Measurements from ENCODE around the gene ZFPM1. TPM values are rescaled to one million over a fixed set of nuclear protein-coding genes. Genes with fewer than 3 reads are reported as not detected.

Gene ZFPM1
- total and polyA plus RNA-seq, 7 experiments from 2014 or later: 0.15 to 28.1 (median 13.5) TPM

DNA sequence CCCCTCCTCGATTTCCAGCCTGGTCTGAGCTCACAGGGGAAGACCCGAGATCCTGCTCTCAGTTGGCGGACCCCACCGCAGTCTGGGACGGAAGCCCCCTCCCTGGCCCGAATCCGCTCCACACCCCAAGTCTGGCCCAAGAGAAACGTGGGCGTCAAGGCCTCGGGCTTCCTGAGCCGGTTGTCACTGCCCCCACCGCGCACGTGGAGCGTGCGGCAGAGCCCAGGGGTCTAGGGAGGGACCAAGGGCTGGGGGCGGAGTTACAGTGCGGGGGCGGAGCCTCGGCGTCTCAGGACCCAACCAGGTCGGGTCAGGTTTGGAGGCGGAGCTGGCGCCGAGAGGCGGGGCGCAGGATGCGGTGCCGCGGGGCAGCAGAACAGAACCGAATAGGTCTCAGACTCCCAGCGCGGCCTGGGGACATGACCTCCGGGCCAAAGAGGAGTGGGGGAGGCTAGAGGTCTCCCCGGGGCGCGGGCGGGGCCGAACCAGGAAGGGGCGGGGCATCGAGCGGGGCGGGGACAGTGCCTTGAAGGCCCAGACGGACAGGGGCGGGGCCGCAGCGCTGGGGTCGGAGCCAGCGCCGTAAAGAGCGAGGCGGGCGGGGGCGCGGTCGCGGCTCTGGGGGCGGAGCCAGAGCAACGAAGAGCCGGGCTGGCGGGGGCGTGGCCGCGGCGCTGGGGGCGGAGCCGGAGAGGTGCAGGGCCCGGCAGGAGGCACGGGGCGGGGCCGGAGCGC is 431 bp upstream of the ZFPM1 start:
- Histone ChIP-seq H3K9me3 (ENCODE audit: control insufficient read depth in 2 of 3, low read length in 3 of 3) (no peaks in the 10 kb centered on the region), H3K27me3 (ENCODE audit: control insufficient read depth in 2 of 2, insufficient read depth in 2 of 2, low read length in 2 of 2) (no peaks in the 10 kb centered on the region), H3K36me3 (ENCODE audit: control insufficient read depth in 2 of 3, insufficient read depth in 3 of 3, low read length in 3 of 3) (no peaks in the 10 kb centered on the region), H3K4me1 (ENCODE audit: control insufficient read depth in 2 of 2, insufficient read depth in 2 of 2, low read length in 2 of 2) (peaks cover 20 to 28% of the 10 kb centered on the region in 2 donors), H3K4me3 (ENCODE audit: low read length) (peak overlapping the region; percentile 61), H3K27ac (ENCODE audit: low read depth, low read length) (peak overlapping the region; percentile 80)
- H3K27ac Mint-ChIP-seq: peak overlapping the region; percentile 67 to 95 (median 87)
- peaks cover 0 to 3% (median 0%) of the 10 kb centered on the region in 11 donors for H3K9me3 Mint-ChIP-seq
- peaks cover 19 to 29% (median 26%) of the 10 kb centered on the region in 7 donors for H3K4me1 Mint-ChIP-seq
- H3K27me3 Mint-ChIP-seq: peaks cover 0 to 9% (median 0%) of the 10 kb centered on the region in 5 donors
- DNase-seq (peak; percentile 95 to 100 (median 98)), ATAC-seq (peak; percentile 90)
- H3K4me3 Mint-ChIP-seq: peak overlapping the region; percentile 81 to 94 (median 84)
- no peaks in the 10 kb centered on the region for H3K36me3 Mint-ChIP-seq
- ChIA-PET CTCF (interaction anchor here (1.0 kb wide), 2 partner anchors 9 to 12 kb away, joined by 3 read pairs; no protein-coding TSS in a partner anchor), POLR2A (interaction anchor here (1.0 to 1.8 kb wide), 3 partner anchors 18 to 501 kb away, joined by 3 to 5 read pairs (median 4); partner anchors contain the start of genes BANP and ZC3H18)
- intact Hi-C loops (cut with micrococcal nuclease): loop anchor here (1.0 to 10.0 kb wide), 20 partner anchors 22 to 1272 kb away; partner anchors contain the start of genes BANP (in 2 of the 2), CTU2 (in 2 of the 2), FBXO31 (in 2 of the 2) and RNF166 (in 2 of the 2)

- intact Hi-C loops (cut with micrococcal nuclease): loop anchor here (1.0 to 10.0 kb wide), 17 partner anchors 24 to 1271 kb away; partner anchors contain the start of genes FBXO31 (in 2 of the 2), SNAI3 (in 2 of the 2), ANKRD11 (in 1 of the 2) and BANP (in 1 of the 2)
- Mint-ChIP-seq H3K4me1 (peaks cover 21 to 35% (median 27%) of the 10 kb centered on the region in 7 donors), H3K27ac (peak overlapping the region in 6 of 9 donors; percentile 82 to 98 (median 88)), H3K4me3 (peak overlapping the region; percentile 88 to 100 (median 94)), H3K27me3 (peaks cover 0 to 5% (median 0%) of the 10 kb centered on the region in 5 donors), H3K9me3 (peaks cover 0 to 3% (median 0%) of the 10 kb centered on the region in 11 donors), H3K36me3 (no peaks in the 10 kb centered on the region)
- POLR2A ChIA-PET: interaction anchor here (0.7 to 1.8 kb wide), 8 partner anchors 9 to 178 kb away, joined by 3 to 5 read pairs (median 4); partner anchors contain the start of gene ZC3H18
- DNase-seq: peak in 2 of 9 donors; percentile 29 to 50
- H3K9me3 ChIP-seq (ENCODE audit: control insufficient read depth in 2 of 3, low read length in 3 of 3): no peaks in the 10 kb centered on the region
- no peak for ATAC-seq
- H3K4me1 ChIP-seq (ENCODE audit: control insufficient read depth in 2 of 2, insufficient read depth in 2 of 2, low read length in 2 of 2): peaks cover 21 to 30% of the 10 kb centered on the region in 2 donors
- H3K4me3 ChIP-seq (ENCODE audit: low read length): peak overlapping the region; percentile 91
- H3K27ac ChIP-seq (ENCODE audit: low read depth, low read length): peak overlapping the region; percentile 66
- no peaks in the 10 kb centered on the region for H3K36me3 ChIP-seq (ENCODE audit: control insufficient read depth in 2 of 3, insufficient read depth in 3 of 3, low read length in 3 of 3)
- no peaks in the 10 kb centered on the region for H3K27me3 ChIP-seq (ENCODE audit: control insufficient read depth in 2 of 2, insufficient read depth in 2 of 2, low read length in 2 of 2)
- CTCF ChIA-PET: no interaction called here
These were observed 787 bp downstream of the ZFPM1 start for GRCh38 chr16:88453611-88454522.

GRCh38 chr16:88454523-88454947 is 1.5 kb downstream of the ZFPM1 start:
- no peaks in the 10 kb centered on the region for H3K36me3 Mint-ChIP-seq
- H3K4me3 Mint-ChIP-seq: peak overlapping the region; percentile 88 to 100 (median 94)
- H3K4me3 ChIP-seq (ENCODE audit: low read length): peak overlapping the region; percentile 91
- peak overlapping the region; percentile 66 for H3K27ac ChIP-seq (ENCODE audit: low read depth, low read length)
- ChIA-PET POLR2A (interaction anchor here (0.6 to 1.8 kb wide), 9 partner anchors 8 to 403 kb away, joined by 3 to 5 read pairs (median 3); partner anchors contain the start of gene ZC3H18), CTCF (no interaction called here)
- peaks cover 0 to 2% (median 0%) of the 10 kb centered on the region in 5 donors for H3K27me3 Mint-ChIP-seq
- DNase-seq (peak in 8 of 9 donors; percentile 37 to 68 (median 56)), ATAC-seq (no peak)
- peak overlapping the region; percentile 54 to 98 (median 87) for H3K27ac Mint-ChIP-seq
- H3K4me1 Mint-ChIP-seq: peaks cover 21 to 42% (median 30%) of the 10 kb centered on the region in 7 donors
- H3K9me3 Mint-ChIP-seq: peaks cover 0 to 3% (median 0%) of the 10 kb centered on the region in 11 donors
- intact Hi-C loops (cut with micrococcal nuclease): loop anchor here (2.0 to 10.0 kb wide), 11 partner anchors 72 to 1270 kb away; partner anchors contain the start of genes FBXO31 (in 2 of the 2), ANKRD11 (in 1 of the 2), BANP (in 1 of the 2) and CDH15 (in 1 of the 2)
- peaks cover 24 to 34% of the 10 kb centered on the region in 2 donors for H3K4me1 ChIP-seq (ENCODE audit: control insufficient read depth in 2 of 2, insufficient read depth in 2 of 2, low read length in 2 of 2)
- H3K27me3 ChIP-seq (ENCODE audit: control insufficient read depth in 2 of 2, insufficient read depth in 2 of 2, low read length in 2 of 2): no peaks in the 10 kb centered on the region
- no peaks in the 10 kb centered on the region for H3K36me3 ChIP-seq (ENCODE audit: control insufficient read depth in 2 of 3, insufficient read depth in 3 of 3, low read length in 3 of 3)
- no peaks in the 10 kb centered on the region for H3K9me3 ChIP-seq (ENCODE audit: control insufficient read depth in 2 of 3, low read length in 3 of 3)

DNA sequence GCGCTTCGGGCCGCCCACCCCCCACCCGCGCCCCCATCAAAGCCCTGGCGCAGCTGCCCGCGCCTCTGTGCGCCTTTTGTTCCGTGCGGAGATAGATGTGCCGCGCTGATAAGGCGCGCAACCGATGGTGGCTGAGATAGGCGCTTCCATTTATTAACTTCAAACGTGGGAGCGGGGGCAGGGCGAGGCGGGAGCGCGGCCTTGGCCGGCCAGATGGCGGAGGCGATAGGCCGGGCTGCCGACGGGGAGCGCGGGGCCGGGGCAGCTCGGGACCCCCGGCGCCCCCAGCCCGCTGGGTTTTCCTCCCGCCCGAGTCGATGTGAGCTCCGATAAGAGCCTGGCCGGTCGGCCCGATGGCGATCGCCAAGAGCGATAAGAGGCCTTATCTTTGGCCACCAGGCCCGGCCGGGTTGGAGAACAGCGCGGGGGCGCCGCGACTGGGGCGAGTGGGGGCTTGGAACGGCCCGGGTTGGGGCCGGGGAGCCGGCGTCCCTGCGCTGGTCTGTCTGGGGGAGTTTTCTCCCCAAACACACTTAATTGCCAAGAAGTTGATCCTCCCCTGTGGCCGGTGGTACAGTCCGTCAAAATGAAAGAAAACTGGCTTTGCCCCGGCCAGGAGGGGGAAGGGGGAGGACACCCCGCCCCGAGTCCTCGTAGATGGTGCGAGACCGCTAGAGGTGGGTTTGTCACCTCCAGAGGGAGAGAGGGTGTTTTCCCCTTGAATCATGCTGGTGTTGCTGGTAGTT is 2.7 kb downstream of the ZFPM1 start:
- H3K36me3 ChIP-seq (ENCODE audit: control insufficient read depth in 2 of 3, insufficient read depth in 3 of 3, low read length in 3 of 3): no peaks in the 10 kb centered on the region
- H3K27ac ChIP-seq (ENCODE audit: low read depth, low read length): peak overlapping the region; percentile 65
- Mint-ChIP-seq H3K27ac (peak overlapping the region in 8 of 9 donors; percentile 20 to 89 (median 78)), H3K27me3 (no peaks in the 10 kb centered on the region), H3K36me3 (no peaks in the 10 kb centered on the region), H3K9me3 (peaks cover 0 to 3% (median 0%) of the 10 kb centered on the region in 11 donors), H3K4me3 (peak overlapping the region; percentile 65 to 97 (median 84)), H3K4me1 (peaks cover 21 to 52% (median 36%) of the 10 kb centered on the region in 7 donors)
- ChIA-PET POLR2A (interaction anchor here (1.1 to 1.8 kb wide), 4 partner anchors 10 to 114 kb away, joined by 3 to 5 read pairs (median 4); partner anchors contain the start of gene ZC3H18), CTCF (no interaction called here)
- DNase-seq: peak in 4 of 9 donors; percentile 35 to 78 (median 53)
- no peaks in the 10 kb centered on the region for H3K9me3 ChIP-seq (ENCODE audit: control insufficient read depth in 2 of 3, low read length in 3 of 3)
- H3K4me3 ChIP-seq (ENCODE audit: low read length): peak overlapping the region; percentile 91
- peaks cover 24 to 34% of the 10 kb centered on the region in 2 donors for H3K4me1 ChIP-seq (ENCODE audit: control insufficient read depth in 2 of 2, insufficient read depth in 2 of 2, low read length in 2 of 2)
- peak; percentile 28 for ATAC-seq
- H3K27me3 ChIP-seq (ENCODE audit: control insufficient read depth in 2 of 2, insufficient read depth in 2 of 2, low read length in 2 of 2): no peaks in the 10 kb centered on the region
- intact Hi-C loops (cut with micrococcal nuclease): loop anchor here (1.0 to 10.0 kb wide), 13 partner anchors 12 to 1269 kb away; partner anchors contain the start of genes ANKRD11 (in 1 of the 2), CDH15 (in 1 of the 2), FBXO31 (in 1 of the 2) and PIEZO1 (in 1 of the 2)

Measured in naive thymus-derived CD4-positive, alpha-beta T cell (primary cell).